GM21381 (cell line): Measurements from ENCODE around the gene DISC1.
"Not testable (repeated sequence)": the region's sequence is repeated elsewhere in the genome, so short reads cannot be mapped to it uniquely, and the experiment has no call there.

Source experiments
- ATAC-seq: cut with Tn5 transposase; IDR thresholded peaks from one replicate; pipeline ENCODE4 v1.9.1; 2021; ENCODE audit warnings: mild to moderate bottlenecking, moderate library complexity; ENCODE audit not compliant: unreplicated experiment

The DISC1 gene

GRCh38 chr1:231634323-231635013 is 7.9 kb downstream of the DISC1 start:
- no peak for ATAC-seq

- ATAC-seq = no peak
Observed at GRCh38 chr1:231636157-231636556, 9.6 kb downstream of the DISC1 start.

GRCh38 chr1:231636922-231637321 is 10.3 kb downstream of the DISC1 start:
- not testable (repeated sequence) for ATAC-seq

- no peak for ATAC-seq
Observed at GRCh38 chr1:231638647-231639046, 12.1 kb downstream of the DISC1 start.

- no peak for ATAC-seq
Observed at GRCh38 chr1:231639819-231640218, 13.2 kb downstream of the DISC1 start.

- ATAC-seq = not testable (repeated sequence)
Observed at GRCh38 chr1:231641444-231641843, 14.9 kb downstream of the DISC1 start.

- ATAC-seq = not testable (repeated sequence)
Observed at GRCh38 chr1:231642061-231642460, 15.5 kb downstream of the DISC1 start.

- ATAC-seq = no peak
Observed at GRCh38 chr1:231642618-231643017, 16.0 kb downstream of the DISC1 start.

GRCh38 chr1:231643071-231643934 is 16.7 kb downstream of the DISC1 start:
- no peak for ATAC-seq

- ATAC-seq = no peak
Observed at GRCh38 chr1:231643935-231644237, 17.3 kb downstream of the DISC1 start.

GRCh38 chr1:231645634-231646033 is 19.0 kb downstream of the DISC1 start:
- not testable (repeated sequence) for ATAC-seq

- not testable (repeated sequence) for ATAC-seq
Observed at GRCh38 chr1:231646165-231646564, 19.6 kb downstream of the DISC1 start.

- not testable (repeated sequence) for ATAC-seq
Observed at GRCh38 chr1:231651621-231652260, 25.2 kb downstream of the DISC1 start.

GRCh38 chr1:231653632-231654031 is 27.0 kb downstream of the DISC1 start:
- ATAC-seq = no peak

GRCh38 chr1:231656741-231657140 is 30.2 kb downstream of the DISC1 start:
- no peak for ATAC-seq

- ATAC-seq = not testable (repeated sequence)
Observed at GRCh38 chr1:231658223-231658622, 31.6 kb downstream of the DISC1 start.

- no peak for ATAC-seq
Observed at GRCh38 chr1:231660198-231660597, 33.6 kb downstream of the DISC1 start.

GRCh38 chr1:231663211-231663792 is 36.7 kb downstream of the DISC1 start:
- no peak for ATAC-seq

GRCh38 chr1:231665101-231665500 is 38.5 kb downstream of the DISC1 start:
- no peak for ATAC-seq

- ATAC-seq = no peak
Observed at GRCh38 chr1:231665726-231666125, 39.1 kb downstream of the DISC1 start.

- no peak for ATAC-seq
Observed at GRCh38 chr1:231666220-231666936, 39.8 kb downstream of the DISC1 start.
